Measurements from ENCODE around the gene CIITA.
"Not testable (repeated sequence)": the region's sequence is repeated elsewhere in the genome, so short reads cannot be mapped to it uniquely, and the experiment has no call there.

Gene CIITA

GRCh38 chr16:10926094-10926493 is 49.1 kb downstream of the CIITA start:
- Histone ChIP-seq H3K9me3 (replicated peaks; ENCODE audit: low read length) (no peaks in the 10 kb centered on the region), H3K36me3 (ENCODE audit: insufficient read depth, low read length) (peaks cover 31% of the 10 kb centered on the region), H3K27me3 (ENCODE audit: control insufficient read depth, insufficient read depth, low read length) (no peaks in the 10 kb centered on the region), H3K4me2 (ENCODE audit: low read length) (no peak overlapping the region), H3K9ac (ENCODE audit: low read depth, low read length) (no peak overlapping the region), H3K4me3 (ENCODE audit: low read length) (no peak overlapping the region), H3K4me1 (ENCODE audit: control insufficient read depth, insufficient read depth, low read length) (peaks cover 15% of the 10 kb centered on the region)

GRCh38 chr16:10926867-10927266 is 49.9 kb downstream of the CIITA start:
- H3K27me3 ChIP-seq (ENCODE audit: control insufficient read depth, insufficient read depth, low read length): no peaks in the 10 kb centered on the region
- no peak overlapping the region for H3K4me3 ChIP-seq (ENCODE audit: low read length)
- H3K36me3 ChIP-seq (ENCODE audit: insufficient read depth, low read length): peaks cover 32% of the 10 kb centered on the region
- peaks cover 13% of the 10 kb centered on the region for H3K4me1 ChIP-seq (ENCODE audit: control insufficient read depth, insufficient read depth, low read length)
- H3K4me2 ChIP-seq (ENCODE audit: low read length): no peak overlapping the region
- H3K9ac ChIP-seq (ENCODE audit: low read depth, low read length): no peak overlapping the region
- H3K9me3 ChIP-seq (replicated peaks; ENCODE audit: low read length): no peaks in the 10 kb centered on the region

- Histone ChIP-seq H3K36me3 (ENCODE audit: insufficient read depth, low read length) (peaks cover 37% of the 10 kb centered on the region), H3K9ac (ENCODE audit: low read depth, low read length) (no peak overlapping the region), H3K4me1 (ENCODE audit: control insufficient read depth, insufficient read depth, low read length) (peaks cover 6% of the 10 kb centered on the region)
Observed at GRCh38 chr16:10927497-10928112, 50.6 kb downstream of the CIITA start.

GRCh38 chr16:10929097-10929496 is 52.1 kb downstream of the CIITA start:
- not testable (repeated sequence) for H3K4me3 ChIP-seq (ENCODE audit: low read length); H3K9ac ChIP-seq (ENCODE audit: low read depth, low read length); H3K27me3 ChIP-seq (ENCODE audit: control insufficient read depth, insufficient read depth, low read length); H3K9me3 ChIP-seq (replicated peaks; ENCODE audit: low read length); H3K4me1 ChIP-seq (ENCODE audit: control insufficient read depth, insufficient read depth, low read length); H3K4me2 ChIP-seq (ENCODE audit: low read length)
- peaks cover 44% of the 10 kb centered on the region for H3K36me3 ChIP-seq (ENCODE audit: insufficient read depth, low read length)

More at GRCh38 chr16:10927497-10928112, 50.6 kb downstream of the CIITA start:
- no peak overlapping the region for H3K4me3 ChIP-seq (ENCODE audit: low read length)
- H3K27me3 ChIP-seq (ENCODE audit: control insufficient read depth, insufficient read depth, low read length): no peaks in the 10 kb centered on the region
- no peak overlapping the region for H3K4me2 ChIP-seq (ENCODE audit: low read length)
- H3K9me3 ChIP-seq (replicated peaks; ENCODE audit: low read length): no peaks in the 10 kb centered on the region

DNA sequence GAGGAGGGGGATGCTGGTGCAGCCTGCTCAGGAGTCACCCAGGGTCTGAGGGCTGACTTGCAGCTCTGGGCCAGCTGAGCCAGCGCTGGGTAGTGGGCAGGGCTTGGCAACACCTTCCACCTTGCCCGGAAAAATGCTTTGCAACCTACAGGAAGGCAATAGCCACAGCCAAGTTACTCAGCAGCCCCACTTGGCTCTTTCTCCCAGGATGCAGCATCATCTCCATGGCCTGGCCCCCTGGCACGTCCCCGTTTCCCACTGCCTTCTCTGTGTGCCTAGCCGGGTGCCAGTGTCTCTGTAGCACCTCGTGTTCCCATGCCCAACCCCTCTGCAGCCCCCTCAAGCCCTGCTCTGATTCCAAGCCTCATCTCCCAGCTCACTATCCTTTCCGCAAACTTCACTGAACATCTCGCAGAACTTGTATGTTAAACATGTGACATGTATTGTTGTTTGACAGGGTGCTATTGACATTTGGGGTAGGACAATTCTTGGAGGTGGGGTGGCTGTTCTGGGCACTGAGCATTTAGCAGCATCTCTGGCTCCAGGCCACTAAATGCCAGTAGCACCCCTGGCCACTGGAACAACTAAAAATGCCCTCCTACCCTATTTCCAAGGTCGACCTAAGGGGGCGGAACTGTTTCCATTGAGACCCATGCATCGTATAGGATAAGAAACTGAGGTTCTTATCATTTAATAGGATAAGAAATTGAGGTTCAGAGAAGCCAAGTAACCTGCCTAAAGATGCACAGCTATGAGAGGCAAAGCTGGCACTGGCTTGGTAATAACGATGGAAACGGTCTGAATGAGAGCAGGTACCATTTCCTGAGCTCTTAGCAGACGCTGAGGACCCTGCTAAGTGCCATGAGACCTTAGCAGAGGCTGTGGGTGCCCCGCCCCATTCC is 53.1 kb downstream of the CIITA start:
- Histone ChIP-seq H3K4me2 (ENCODE audit: low read length) (no peak overlapping the region), H3K27me3 (ENCODE audit: control insufficient read depth, insufficient read depth, low read length) (no peaks in the 10 kb centered on the region), H3K9ac (ENCODE audit: low read depth, low read length) (no peak overlapping the region), H3K36me3 (ENCODE audit: insufficient read depth, low read length) (peaks cover 44% of the 10 kb centered on the region), H3K4me3 (ENCODE audit: low read length) (no peak overlapping the region), H3K4me1 (ENCODE audit: control insufficient read depth, insufficient read depth, low read length) (peaks cover 4% of the 10 kb centered on the region), H3K9me3 (replicated peaks; ENCODE audit: low read length) (no peaks in the 10 kb centered on the region)

DNA sequence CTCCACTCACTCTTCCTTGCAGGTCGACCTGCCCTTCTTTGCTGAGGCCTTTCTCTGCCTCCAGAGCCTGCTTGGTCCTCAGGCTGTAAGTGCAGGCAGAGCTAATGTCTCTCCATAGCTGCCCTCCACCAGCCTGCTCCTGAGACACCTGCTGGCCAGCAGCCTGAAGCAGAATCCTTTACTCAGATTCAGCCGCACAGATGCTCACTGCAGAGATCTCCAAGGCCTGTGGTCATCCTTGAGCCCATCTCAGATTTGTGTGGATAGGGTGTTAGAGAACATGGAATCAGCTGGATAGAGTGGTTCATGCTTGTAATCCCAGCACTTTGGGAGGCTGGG is 53.7 kb downstream of the CIITA start:
- Histone ChIP-seq H3K27me3 (ENCODE audit: control insufficient read depth, insufficient read depth, low read length) (no peaks in the 10 kb centered on the region), H3K9ac (ENCODE audit: low read depth, low read length) (no peak overlapping the region), H3K36me3 (ENCODE audit: insufficient read depth, low read length) (peaks cover 44% of the 10 kb centered on the region), H3K4me2 (ENCODE audit: low read length) (no peak overlapping the region), H3K4me1 (ENCODE audit: control insufficient read depth, insufficient read depth, low read length) (peaks cover 8% of the 10 kb centered on the region), H3K9me3 (replicated peaks; ENCODE audit: low read length) (no peaks in the 10 kb centered on the region), H3K4me3 (ENCODE audit: low read length) (no peak overlapping the region)

GRCh38 chr16:10931134-10931533 is 54.1 kb downstream of the CIITA start:
- H3K9me3 ChIP-seq (replicated peaks; ENCODE audit: low read length): no peaks in the 10 kb centered on the region
- H3K4me1 ChIP-seq (ENCODE audit: control insufficient read depth, insufficient read depth, low read length): peaks cover 9% of the 10 kb centered on the region
- H3K4me2 ChIP-seq (ENCODE audit: low read length): no peak overlapping the region
- no peak overlapping the region for H3K9ac ChIP-seq (ENCODE audit: low read depth, low read length)
- peaks cover 42% of the 10 kb centered on the region for H3K36me3 ChIP-seq (ENCODE audit: insufficient read depth, low read length)
- no peak overlapping the region for H3K4me3 ChIP-seq (ENCODE audit: low read length)
- no peaks in the 10 kb centered on the region for H3K27me3 ChIP-seq (ENCODE audit: control insufficient read depth, insufficient read depth, low read length)

GRCh38 chr16:10931977-10932632 is 55.1 kb downstream of the CIITA start:
- no peaks in the 10 kb centered on the region for H3K27me3 ChIP-seq (ENCODE audit: control insufficient read depth, insufficient read depth, low read length)
- no peaks in the 10 kb centered on the region for H3K9me3 ChIP-seq (replicated peaks; ENCODE audit: low read length)
- H3K9ac ChIP-seq (ENCODE audit: low read depth, low read length): no peak overlapping the region
- H3K4me3 ChIP-seq (ENCODE audit: low read length): no peak overlapping the region
- H3K4me2 ChIP-seq (ENCODE audit: low read length): no peak overlapping the region
- H3K36me3 ChIP-seq (ENCODE audit: insufficient read depth, low read length): peaks cover 39% of the 10 kb centered on the region
- H3K4me1 ChIP-seq (ENCODE audit: control insufficient read depth, insufficient read depth, low read length): peaks cover 9% of the 10 kb centered on the region

DNA sequence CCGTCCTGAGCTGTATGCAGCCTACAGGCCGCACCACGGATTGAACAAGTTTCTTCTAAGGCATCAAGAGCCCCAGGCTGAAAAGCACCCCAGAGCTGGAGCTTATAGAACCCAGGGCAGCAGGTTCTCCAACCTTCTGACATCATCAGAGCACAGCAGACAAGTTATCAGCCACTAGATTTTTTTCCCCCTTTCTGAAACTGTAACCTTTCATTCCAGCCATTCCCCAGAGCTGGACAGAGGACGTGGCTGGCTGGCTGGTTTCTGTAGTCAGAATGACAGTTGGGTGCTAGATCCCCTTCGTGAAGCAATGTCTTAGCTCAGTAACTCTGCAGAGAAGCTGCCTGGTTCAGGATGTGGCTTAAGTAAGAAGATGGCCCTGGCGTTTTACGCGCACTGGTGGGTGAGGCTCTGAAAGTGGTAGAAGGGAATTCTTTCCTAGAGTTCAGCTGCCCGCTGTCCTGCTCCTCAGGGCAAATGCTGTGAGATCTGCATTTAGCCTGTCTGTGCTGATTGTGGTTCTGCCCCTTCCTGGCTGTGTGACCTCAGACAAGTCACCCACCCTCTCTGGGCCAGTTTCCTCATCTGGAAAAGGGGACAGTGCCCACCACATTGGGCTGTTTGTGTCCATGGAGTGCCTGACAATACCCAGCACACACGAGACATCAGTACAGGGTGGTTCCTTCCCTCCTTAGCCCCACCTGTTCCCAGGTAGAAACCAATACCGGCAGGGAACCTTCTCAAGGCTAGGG is 56.1 kb downstream of the CIITA start:
- Histone ChIP-seq H3K9me3 (replicated peaks; ENCODE audit: low read length) (no peaks in the 10 kb centered on the region), H3K27me3 (ENCODE audit: control insufficient read depth, insufficient read depth, low read length) (no peaks in the 10 kb centered on the region), H3K36me3 (ENCODE audit: insufficient read depth, low read length) (peaks cover 33% of the 10 kb centered on the region)

DNA sequence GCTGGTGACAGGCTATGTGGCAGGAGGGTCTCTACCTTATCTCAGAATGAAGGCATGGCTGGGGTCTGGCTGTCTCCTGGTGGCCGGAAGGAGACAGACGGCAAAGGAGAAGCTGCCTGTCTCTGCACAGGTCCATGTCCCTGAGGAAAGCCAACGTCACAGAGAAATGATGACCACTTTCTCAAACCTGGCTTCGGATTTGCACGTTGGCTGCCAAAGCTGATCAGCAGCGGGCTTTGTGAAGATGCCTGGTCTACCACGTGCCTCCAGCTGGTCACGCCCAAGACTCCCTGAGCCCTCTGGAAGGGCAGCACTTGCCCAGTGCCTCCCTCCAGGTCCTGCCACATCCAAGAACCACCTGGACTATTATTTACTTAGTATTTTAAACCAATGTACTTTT is 56.9 kb downstream of the CIITA start:
- Histone ChIP-seq H3K36me3 (ENCODE audit: insufficient read depth, low read length) (peaks cover 34% of the 10 kb centered on the region), H3K9ac (ENCODE audit: low read depth, low read length) (no peak overlapping the region), H3K4me1 (ENCODE audit: control insufficient read depth, insufficient read depth, low read length) (peaks cover 24% of the 10 kb centered on the region), H3K27me3 (ENCODE audit: control insufficient read depth, insufficient read depth, low read length) (no peaks in the 10 kb centered on the region), H3K4me2 (ENCODE audit: low read length) (no peak overlapping the region), H3K4me3 (ENCODE audit: low read length) (no peak overlapping the region), H3K9me3 (replicated peaks; ENCODE audit: low read length) (no peaks in the 10 kb centered on the region)

More for the DNA sequence above, 56.1 kb downstream of the CIITA start:
- no peak overlapping the region for H3K4me2 ChIP-seq (ENCODE audit: low read length)
- H3K4me1 ChIP-seq (ENCODE audit: control insufficient read depth, insufficient read depth, low read length): peaks cover 16% of the 10 kb centered on the region
- H3K9ac ChIP-seq (ENCODE audit: low read depth, low read length): no peak overlapping the region
- H3K4me3 ChIP-seq (ENCODE audit: low read length): no peak overlapping the region
